ENCODE measurements around the gene PIK3R1.

DNA sequence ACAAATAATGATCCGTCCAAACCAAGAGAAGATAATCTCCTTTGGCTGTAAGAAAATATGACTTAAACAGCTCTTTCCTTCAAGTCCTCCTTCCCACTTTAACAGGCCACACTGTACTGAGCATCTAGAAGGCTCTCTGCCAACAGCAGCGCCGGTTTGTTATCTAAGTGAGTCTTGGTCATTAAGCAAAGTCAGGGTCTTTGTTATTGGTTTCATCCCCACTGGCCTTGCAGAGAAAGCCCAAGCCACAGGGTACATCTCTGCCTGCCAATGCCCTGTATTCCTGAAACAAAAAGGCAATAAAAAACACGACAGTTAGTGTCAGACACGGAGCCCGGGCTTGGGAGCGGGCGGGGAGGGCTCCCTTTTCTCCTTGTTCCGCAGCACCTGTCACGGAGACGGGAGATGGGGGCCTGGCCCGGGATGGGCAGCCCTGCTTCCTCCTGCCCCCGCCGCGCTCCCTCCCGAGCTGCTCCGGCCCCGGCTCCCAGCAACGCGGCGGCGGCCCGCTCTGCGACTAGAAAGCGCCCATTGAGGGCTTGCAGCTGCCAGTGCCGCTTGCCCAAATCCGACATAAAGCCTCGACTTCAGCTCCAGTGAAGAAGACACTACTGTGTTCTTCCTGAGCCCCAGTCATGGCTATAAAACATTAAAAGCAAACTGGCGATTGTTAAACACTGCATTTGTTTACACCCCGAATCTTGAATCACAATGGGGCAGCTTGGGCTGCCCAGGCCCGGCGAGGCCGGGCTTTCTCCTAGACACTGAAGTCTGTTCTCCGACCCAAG is 28.1 kb upstream of the PIK3R1 start:
- TF ChIP-seq POLR2A (IDR thresholded peaks at IDR 0.05) (no peak), POLR2AphosphoS5 (IDR thresholded peaks at IDR 0.05) (peak in 1 of 2 donors; percentile 43)
